GM12864 (cell line): ENCODE data around the gene OGFOD3.
A peak's percentile ranks its signal among the peaks of the same experiment; 100 is the strongest.
"Not testable (repeated sequence)": the region's sequence is repeated elsewhere in the genome, so short reads cannot be mapped to it uniquely, and the experiment has no call there.

Experiments used
- DNase-seq: peaks from one replicate; pipeline ENCODE4 v3.0.0-alpha.2; 2011; ENCODE audit warnings: low read depth
- H3K4me3 ChIP-seq: 2 replicates; pipeline ENCODE4 v1.5.1; 2011; ENCODE audit warnings: mild to moderate bottlenecking, low read depth, low read length, control low read depth
- CTCF ChIP-seq: IDR thresholded peaks from 2 replicates; pipeline ENCODE4 v1.5.1; 2011; ENCODE audit warnings: low read depth, mild to moderate bottlenecking, moderate library complexity, low read length, control low read depth, inconsistent platforms; ENCODE audit errors: missing control alignments

Gene OGFOD3

DNA sequence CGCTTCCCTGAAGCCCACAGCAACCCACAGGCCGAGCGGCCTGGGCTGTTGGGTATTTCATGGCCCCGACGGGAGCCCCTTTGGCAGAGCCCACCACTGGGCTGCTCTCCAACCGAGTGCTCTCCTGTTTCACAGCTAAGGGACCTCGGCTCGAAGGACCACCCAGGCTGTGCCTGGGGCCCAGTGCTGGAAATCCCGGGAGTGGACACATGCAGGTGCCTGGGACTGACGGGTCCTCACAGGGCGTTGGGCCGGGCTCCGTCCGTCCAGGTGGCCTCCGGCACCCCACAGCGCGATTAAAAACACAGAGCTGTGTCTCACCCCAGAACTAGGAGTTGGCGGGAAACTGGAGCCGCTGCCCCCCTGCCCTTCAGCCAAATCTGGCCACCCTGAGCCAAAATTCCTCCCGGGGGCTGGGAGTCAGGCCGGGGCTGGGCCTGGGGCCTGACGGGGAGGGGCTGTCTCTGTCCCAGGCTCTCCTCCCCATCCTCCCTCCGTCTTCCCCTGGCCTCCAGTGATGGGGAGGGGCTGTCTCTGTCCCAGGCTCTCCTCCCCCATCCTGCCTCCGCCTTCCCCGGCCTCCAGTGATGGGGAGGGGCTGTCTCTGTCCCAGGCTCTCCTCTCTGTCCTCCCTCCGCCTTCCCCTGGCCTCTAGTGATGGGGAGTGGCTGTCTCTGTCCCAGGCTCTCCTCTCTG lies 32.7 kb downstream of the OGFOD3 start:
- TF ChIP-seq CTCF, result no peak
- DNase-seq, result no peak
- H3K4me3 ChIP-seq, result no peak overlapping the region

GRCh38 chr17:82384730-82385481 lies 33.5 kb downstream of the OGFOD3 start:
- DNase-seq, result no peak
- no peak overlapping the region for H3K4me3 ChIP-seq
- peak; percentile 21 for TF ChIP-seq CTCF

- no peak for DNase-seq
- no peak overlapping the region for H3K4me3 ChIP-seq
Observed at GRCh38 chr17:82384051-82384729, 34.2 kb downstream of the OGFOD3 start.

GRCh38 chr17:82383411-82383810 lies 35.0 kb downstream of the OGFOD3 start:
- no peak overlapping the region for H3K4me3 ChIP-seq
- no peak for DNase-seq
- no peak for TF ChIP-seq CTCF

More at GRCh38 chr17:82384051-82384729, 34.2 kb downstream of the OGFOD3 start:
- no peak for TF ChIP-seq CTCF

GRCh38 chr17:82382933-82383255 lies 35.5 kb downstream of the OGFOD3 start:
- TF ChIP-seq CTCF, result no peak
- DNase-seq, result no peak
- H3K4me3 ChIP-seq, result no peak overlapping the region

- H3K4me3 ChIP-seq, DNase-seq: not testable (repeated sequence)
Observed at GRCh38 chr17:82382220-82382932, 36.0 kb downstream of the OGFOD3 start.

GRCh38 chr17:82381703-82382009 lies 36.7 kb downstream of the OGFOD3 start:
- H3K4me3 ChIP-seq, result not testable (repeated sequence)

More at GRCh38 chr17:82381703-82382009, 36.7 kb downstream of the OGFOD3 start:
- DNase-seq, result not testable (repeated sequence)
